Activated T-helper 2 cell treated with anti-CD3 and anti-CD28 coated beads, Interferon-gamma antibody, Interleukin-2, Interleukin-4, amounts not matched to agents 10 μg/mL and 5 μg/mL and 100 μg/mL, durations not matched to agents 14 hours and 24 hours and 36 hours (primary cell): ENCODE data around the gene LANCL2. TPM values are rescaled to one million over a fixed set of nuclear protein-coding genes. Genes with fewer than 3 reads are reported as not detected.
"Not testable (repeated sequence)": the region's sequence is repeated elsewhere in the genome, so short reads cannot be mapped to it uniquely, and the experiment has no call there.

ENCODE experiments used
- DNase-seq: peaks from one replicate; pipeline ENCODE4 v3.0.0; 2021; ENCODE audit warnings: low spot score
- H3K27ac Mint-ChIP-seq: one replicate; pipeline ENCODE4 v1.8.0; 2021; ENCODE audit warnings: mixed read lengths
- H3K27me3 Mint-ChIP-seq: one replicate; pipeline ENCODE4 v1.8.0; 2021; ENCODE audit warnings: low read depth, mixed read lengths
- H3K36me3 Mint-ChIP-seq: one replicate; pipeline ENCODE4 v1.8.0; 2021; ENCODE audit warnings: low read depth, mixed read lengths
- H3K4me1 Mint-ChIP-seq: one replicate; pipeline ENCODE4 v1.8.0; 2021; ENCODE audit warnings: low read depth, mixed read lengths
- H3K4me3 Mint-ChIP-seq: one replicate; pipeline ENCODE4 v1.8.0; 2021; ENCODE audit warnings: low read depth, mild to moderate bottlenecking, moderate library complexity, mixed read lengths
- H3K9me3 Mint-ChIP-seq: one replicate; pipeline ENCODE4 v1.8.0; 2021; ENCODE audit warnings: mixed read lengths
- intact Hi-C: fragments of 100-400 bp; cut with micrococcal nuclease; formaldehyde crosslinking; loops from one replicate; pipeline ENCODE4 v1.15.1; 2023
- total RNA-seq: library from RNA; stranded (reverse); gene quantifications from 2 replicates; pipeline ENCODE4 v1.2.3, GENCODE V29; 2022

Gene LANCL2
- total RNA-seq, 1 donor from 2014 or later = 9.5 TPM

GRCh38 chr7:55387062-55387965 lies 22.2 kb downstream of the LANCL2 start:
- Mint-ChIP-seq H3K9me3 (peaks cover 54% of the 10 kb centered on the region), H3K27me3 (no peaks in the 10 kb centered on the region), H3K27ac (no peak overlapping the region), H3K36me3 (peaks cover 20% of the 10 kb centered on the region), H3K4me3 (no peak overlapping the region), H3K4me1 (peaks cover 3% of the 10 kb centered on the region)
- intact Hi-C loops = no loop called here
- no peak for DNase-seq

- no peak overlapping the region for H3K27ac Mint-ChIP-seq
- H3K9me3 Mint-ChIP-seq = no peaks in the 10 kb centered on the region
- H3K27me3 Mint-ChIP-seq = no peaks in the 10 kb centered on the region
- peaks cover 8% of the 10 kb centered on the region for H3K36me3 Mint-ChIP-seq
- intact Hi-C loops = no loop called here
- peaks cover 3% of the 10 kb centered on the region for H3K4me1 Mint-ChIP-seq
- H3K4me3 Mint-ChIP-seq = no peak overlapping the region
- no peak for DNase-seq
Measured at GRCh38 chr7:55396233-55396785, 31.2 kb downstream of the LANCL2 start.

GRCh38 chr7:55397617-55398016 lies 32.5 kb downstream of the LANCL2 start:
- DNase-seq = no peak
- no peak overlapping the region for H3K4me3 Mint-ChIP-seq
- peaks cover 3% of the 10 kb centered on the region for H3K4me1 Mint-ChIP-seq
- no peaks in the 10 kb centered on the region for H3K9me3 Mint-ChIP-seq
- H3K27ac Mint-ChIP-seq = no peak overlapping the region
- H3K36me3 Mint-ChIP-seq = peaks cover 4% of the 10 kb centered on the region
- intact Hi-C loops = no loop called here
- no peaks in the 10 kb centered on the region for H3K27me3 Mint-ChIP-seq

GRCh38 chr7:55400191-55400590 lies 35.1 kb downstream of the LANCL2 start:
- no peaks in the 10 kb centered on the region for H3K27me3 Mint-ChIP-seq
- H3K27ac Mint-ChIP-seq = no peak overlapping the region
- no peak overlapping the region for H3K4me3 Mint-ChIP-seq
- peaks cover 3% of the 10 kb centered on the region for H3K4me1 Mint-ChIP-seq
- no peaks in the 10 kb centered on the region for H3K9me3 Mint-ChIP-seq
- peaks cover 4% of the 10 kb centered on the region for H3K36me3 Mint-ChIP-seq
- intact Hi-C loops = no loop called here
- no peak for DNase-seq

- H3K27ac Mint-ChIP-seq, H3K9me3 Mint-ChIP-seq, H3K4me1 Mint-ChIP-seq, DNase-seq, H3K4me3 Mint-ChIP-seq, intact Hi-C loops, H3K27me3 Mint-ChIP-seq, H3K36me3 Mint-ChIP-seq: not testable (repeated sequence)
Measured at GRCh38 chr7:55402506-55402905, 37.4 kb downstream of the LANCL2 start.

GRCh38 chr7:55405856-55406541 lies 40.9 kb downstream of the LANCL2 start:
- Mint-ChIP-seq H3K27ac (no peak overlapping the region), H3K4me1 (no peaks in the 10 kb centered on the region), H3K9me3 (no peaks in the 10 kb centered on the region), H3K4me3 (no peak overlapping the region), H3K36me3 (no peaks in the 10 kb centered on the region), H3K27me3 (no peaks in the 10 kb centered on the region)
- DNase-seq = no peak
- intact Hi-C loops = no loop called here

GRCh38 chr7:55409482-55410225 lies 44.5 kb downstream of the LANCL2 start:
- Mint-ChIP-seq H3K27ac (no peak overlapping the region), H3K27me3 (no peaks in the 10 kb centered on the region), H3K9me3 (no peaks in the 10 kb centered on the region), H3K4me3 (no peak overlapping the region), H3K4me1 (no peaks in the 10 kb centered on the region), H3K36me3 (no peaks in the 10 kb centered on the region)
- DNase-seq = no peak
- intact Hi-C loops = no loop called here

GRCh38 chr7:55410667-55411239 lies 45.6 kb downstream of the LANCL2 start:
- no peak overlapping the region for H3K4me3 Mint-ChIP-seq
- DNase-seq = no peak
- intact Hi-C loops = no loop called here
- no peaks in the 10 kb centered on the region for H3K36me3 Mint-ChIP-seq
- H3K27ac Mint-ChIP-seq = no peak overlapping the region
- H3K4me1 Mint-ChIP-seq = peaks cover 2% of the 10 kb centered on the region
- no peaks in the 10 kb centered on the region for H3K9me3 Mint-ChIP-seq
- no peaks in the 10 kb centered on the region for H3K27me3 Mint-ChIP-seq

- H3K4me3 Mint-ChIP-seq = no peak overlapping the region
- H3K9me3 Mint-ChIP-seq = no peaks in the 10 kb centered on the region
- H3K36me3 Mint-ChIP-seq = no peaks in the 10 kb centered on the region
- H3K4me1 Mint-ChIP-seq = peaks cover 2% of the 10 kb centered on the region
- H3K27ac Mint-ChIP-seq = no peak overlapping the region
- intact Hi-C loops = no loop called here
- no peak for DNase-seq
- no peaks in the 10 kb centered on the region for H3K27me3 Mint-ChIP-seq
Measured at GRCh38 chr7:55411844-55412243, 46.7 kb downstream of the LANCL2 start.

GRCh38 chr7:55413442-55413841 lies 48.3 kb downstream of the LANCL2 start:
- Mint-ChIP-seq H3K9me3 (no peaks in the 10 kb centered on the region), H3K27ac (no peak overlapping the region)

GRCh38 chr7:55415173-55415778 lies 50.1 kb downstream of the LANCL2 start:
- Mint-ChIP-seq H3K27ac (no peak overlapping the region), H3K4me1 (peaks cover 2% of the 10 kb centered on the region), H3K9me3 (no peaks in the 10 kb centered on the region), H3K27me3 (no peaks in the 10 kb centered on the region), H3K36me3 (no peaks in the 10 kb centered on the region), H3K4me3 (no peak overlapping the region)
- peak; percentile 58 for DNase-seq
- intact Hi-C loops = loop anchor here (1.0 to 5.0 kb wide), 3 partner anchors 48 to 643 kb away; partner anchors contain the start of gene LANCL2

More at GRCh38 chr7:55413442-55413841, 48.3 kb downstream of the LANCL2 start:
- H3K4me3 Mint-ChIP-seq = no peak overlapping the region
- DNase-seq = no peak
- intact Hi-C loops = no loop called here
- no peaks in the 10 kb centered on the region for H3K27me3 Mint-ChIP-seq
- no peaks in the 10 kb centered on the region for H3K36me3 Mint-ChIP-seq
- H3K4me1 Mint-ChIP-seq = peaks cover 2% of the 10 kb centered on the region

GRCh38 chr7:55417456-55417855 lies 52.3 kb downstream of the LANCL2 start:
- intact Hi-C loops = loop anchor here (5.0 kb wide), 2 partner anchors 50 to 645 kb away; partner anchors contain the start of gene LANCL2
- H3K27me3 Mint-ChIP-seq, H3K4me3 Mint-ChIP-seq, H3K4me1 Mint-ChIP-seq, H3K9me3 Mint-ChIP-seq, H3K27ac Mint-ChIP-seq, H3K36me3 Mint-ChIP-seq, DNase-seq: not testable (repeated sequence)
